Smooth muscle cell (in vitro differentiated cells): ENCODE results near the gene ZNF385A. TPM values are rescaled to one million over a fixed set of nuclear protein-coding genes. Genes with fewer than 3 reads are reported as not detected.

Experiments
- DNase-seq: peaks from one replicate; lab custom pipeline; 2025; ENCODE audit not compliant: unreplicated experiment; lab: John Stamatoyannopoulos, UW
- H2AFZ ChIP-seq: fragments of 200-600 bp; sonication (generic); 2 replicates; pipeline ENCODE4 v1.6.0; 2016; ENCODE audit warnings: antibody characterized with exemption, low read depth, mild to moderate bottlenecking
- H3F3A ChIP-seq: fragments of 200-600 bp; sonication (generic); 2 replicates; pipeline ENCODE4 v1.6.0; 2017; ENCODE audit warnings: antibody characterized with exemption, low read depth
- H3K27ac ChIP-seq: fragments of 200-600 bp; sonication (generic); 2 replicates; pipeline ENCODE4 v1.5.1; 2016; ENCODE audit warnings: low read depth, mild to moderate bottlenecking
- H3K27me3 ChIP-seq: fragments of 200-600 bp; sonication (generic); 2 replicates; pipeline ENCODE4 v1.6.1; 2016; ENCODE audit warnings: low read depth, mild to moderate bottlenecking
- H3K36me3 ChIP-seq: fragments of 200-600 bp; sonication (generic); 2 replicates; pipeline ENCODE4 v1.5.1; 2016; ENCODE audit warnings: low read depth
- H3K4me1 ChIP-seq: fragments of 200-600 bp; sonication (generic); 2 replicates; pipeline ENCODE4 v1.5.1; 2016; ENCODE audit warnings: low read depth
- H3K4me2 ChIP-seq: fragments of 200-600 bp; sonication (generic); 2 replicates; pipeline ENCODE4 v1.6.0; 2016; ENCODE audit warnings: mild to moderate bottlenecking
- H3K4me3 ChIP-seq: fragments of 200-600 bp; sonication (generic); 2 replicates; pipeline ENCODE4 v1.5.1; 2016; ENCODE audit warnings: mild to moderate bottlenecking
- H3K79me2 ChIP-seq: fragments of 200-600 bp; sonication (generic); 2 replicates; pipeline ENCODE4 v1.6.0; 2016; ENCODE audit warnings: low read depth, mild to moderate bottlenecking
- H3K9ac ChIP-seq: fragments of 200-600 bp; sonication (generic); 2 replicates; pipeline ENCODE4 v1.6.0; 2016; ENCODE audit warnings: low read depth
- H3K9me3 ChIP-seq: fragments of 200-600 bp; sonication (generic); replicated peaks from 2 replicates; pipeline ENCODE4 v1.5.1; 2016; ENCODE audit warnings: low read depth
- H4K20me1 ChIP-seq: fragments of 200-600 bp; sonication (generic); 2 replicates; pipeline ENCODE4 v1.6.0; 2016; ENCODE audit warnings: low read depth
- WGBS: methylation state at CpG from one replicate; pipeline ENCODE4 v1.1.7; 2016; ENCODE audit warnings: low lambda C conversion rate; 5-methylcytosine and 5-hydroxymethylcytosine counted together
- polyA plus RNA-seq: library from polyadenylated mRNA; unstranded; fragments of >200 nt; fragmentation: Nextera tagmentation; extraction: Ambion mirVana; gene quantifications from 2 replicates; pipeline ENCODE4 v1.2.1, GENCODE V29; 2016
- total RNA-seq: library from RNA; depleted of rRNA; stranded (reverse); fragments of >200 nt; gene quantifications from 2 replicates; pipeline ENCODE4 v1.2.3, GENCODE V29; 2014
- TF ChIP-seq, protein P1 (sequence below): fragments of 200-600 bp; sonication (generic); IDR thresholded peaks from 2 replicates; pipeline ENCODE4 v1.5.1; 2017; ENCODE audit warnings: borderline replicate concordance, mild to moderate bottlenecking, antibody characterized with exemption; ENCODE audit not compliant: insufficient read depth, poor library complexity, severe bottlenecking

Gene ZNF385A
- total and polyA plus RNA-seq, 2 experiments from 2014 or later = 6.5 to 20.2 TPM

DNA sequence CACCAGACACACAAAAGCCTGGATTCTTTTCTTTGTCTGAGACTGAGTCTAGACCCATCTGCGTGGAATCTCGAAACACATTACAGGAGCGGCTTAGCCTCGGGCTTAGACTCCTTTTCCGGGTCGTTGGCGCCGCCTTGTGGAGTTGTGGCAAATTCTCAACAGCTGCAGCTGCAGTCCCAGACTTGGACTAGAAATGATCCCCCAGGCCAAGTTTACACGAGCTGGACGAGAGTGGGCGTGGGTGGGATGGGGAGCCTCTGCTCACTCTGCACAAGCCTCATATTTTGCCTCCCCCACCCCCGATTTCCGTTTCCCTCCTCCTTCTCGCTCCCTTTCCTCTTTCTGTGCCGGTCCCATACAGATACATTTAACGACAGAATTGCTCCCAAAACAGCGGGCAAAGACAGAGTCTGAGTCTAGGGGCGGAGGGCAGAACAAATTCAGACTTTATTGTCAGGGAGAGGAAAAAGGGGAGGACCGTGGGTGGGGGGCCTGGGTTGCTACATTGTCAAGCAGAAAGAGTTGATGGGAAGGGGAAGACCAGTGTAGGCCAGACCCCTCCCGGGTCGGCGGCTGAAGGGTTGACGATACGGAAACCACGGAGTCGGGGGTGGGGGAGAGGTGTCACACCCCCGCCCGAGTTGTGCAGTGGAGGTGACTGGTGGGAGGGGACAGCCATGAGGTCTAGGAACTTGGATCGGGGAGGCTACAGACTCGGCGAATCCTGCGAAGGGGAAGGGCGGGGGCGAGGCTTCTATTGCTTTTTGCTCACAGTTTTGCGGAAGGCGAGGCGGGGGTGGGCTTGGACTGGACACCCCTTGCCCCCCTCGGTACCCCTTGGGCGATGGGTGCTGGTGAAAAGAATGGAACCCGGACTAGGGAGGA is 15.6 kb downstream of the ZNF385A start:
- WGBS = 13% methylated on average over 36 of the region's 40 CpGs
- H3K4me3 ChIP-seq = peak overlapping the region; percentile 49
- no peaks in the 10 kb centered on the region for H4K20me1 ChIP-seq
- no peaks in the 10 kb centered on the region for H3K79me2 ChIP-seq
- no peaks in the 10 kb centered on the region for H3K27me3 ChIP-seq
- no peak overlapping the region for H2AFZ ChIP-seq
- peaks cover 11% of the 10 kb centered on the region for H3F3A ChIP-seq
- H3K27ac ChIP-seq = no peak overlapping the region
- peaks cover 8% of the 10 kb centered on the region for H3K4me1 ChIP-seq
- DNase-seq = peak; percentile 62
- no peaks in the 10 kb centered on the region for H3K36me3 ChIP-seq
- H3K9me3 ChIP-seq = no peaks in the 10 kb centered on the region
- no peak overlapping the region for H3K9ac ChIP-seq
- peak overlapping the region; percentile 95 for H3K4me2 ChIP-seq
- TF ChIP-seq, protein P1, sequence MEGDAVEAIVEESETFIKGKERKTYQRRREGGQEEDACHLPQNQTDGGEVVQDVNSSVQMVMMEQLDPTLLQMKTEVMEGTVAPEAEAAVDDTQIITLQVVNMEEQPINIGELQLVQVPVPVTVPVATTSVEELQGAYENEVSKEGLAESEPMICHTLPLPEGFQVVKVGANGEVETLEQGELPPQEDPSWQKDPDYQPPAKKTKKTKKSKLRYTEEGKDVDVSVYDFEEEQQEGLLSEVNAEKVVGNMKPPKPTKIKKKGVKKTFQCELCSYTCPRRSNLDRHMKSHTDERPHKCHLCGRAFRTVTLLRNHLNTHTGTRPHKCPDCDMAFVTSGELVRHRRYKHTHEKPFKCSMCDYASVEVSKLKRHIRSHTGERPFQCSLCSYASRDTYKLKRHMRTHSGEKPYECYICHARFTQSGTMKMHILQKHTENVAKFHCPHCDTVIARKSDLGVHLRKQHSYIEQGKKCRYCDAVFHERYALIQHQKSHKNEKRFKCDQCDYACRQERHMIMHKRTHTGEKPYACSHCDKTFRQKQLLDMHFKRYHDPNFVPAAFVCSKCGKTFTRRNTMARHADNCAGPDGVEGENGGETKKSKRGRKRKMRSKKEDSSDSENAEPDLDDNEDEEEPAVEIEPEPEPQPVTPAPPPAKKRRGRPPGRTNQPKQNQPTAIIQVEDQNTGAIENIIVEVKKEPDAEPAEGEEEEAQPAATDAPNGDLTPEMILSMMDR = peak; percentile 83

DNA sequence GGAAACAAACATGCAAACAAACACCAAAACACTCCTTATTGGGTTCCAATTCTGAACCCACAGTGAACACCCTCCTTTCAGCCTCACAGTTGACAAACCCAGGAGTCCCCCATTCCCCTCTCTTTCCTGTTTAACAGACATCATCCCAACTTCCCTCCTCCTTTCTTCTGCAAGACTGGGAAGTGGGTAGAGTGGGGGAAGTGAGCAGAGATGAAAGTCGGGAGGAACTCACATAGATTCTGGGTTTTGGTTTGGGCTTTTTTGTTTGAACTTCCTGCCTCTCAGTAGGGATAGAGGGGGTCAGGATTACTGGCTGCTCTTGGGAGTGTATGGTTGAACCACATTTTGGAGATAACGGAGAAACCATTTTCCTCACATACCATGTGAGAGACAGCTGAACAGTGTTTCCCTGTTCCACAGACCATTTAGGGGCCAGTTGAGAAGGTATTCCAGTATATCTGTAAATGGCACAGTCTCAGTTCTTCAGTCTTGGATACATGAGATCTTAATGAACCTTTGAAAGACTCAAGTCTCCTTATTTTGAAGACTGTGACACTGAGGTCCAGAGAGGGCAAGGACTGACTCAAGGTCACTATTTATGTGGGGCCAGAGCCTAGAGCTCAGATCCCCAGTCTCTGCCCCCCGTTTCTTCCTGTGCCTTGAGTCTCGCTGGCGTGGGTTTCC is 16.4 kb downstream of the ZNF385A start:
- H3K4me1 ChIP-seq = peaks cover 8% of the 10 kb centered on the region
- no peak overlapping the region for H2AFZ ChIP-seq
- no peaks in the 10 kb centered on the region for H4K20me1 ChIP-seq
- H3K4me2 ChIP-seq = peak overlapping the region; percentile 95
- H3K79me2 ChIP-seq = no peaks in the 10 kb centered on the region
- no peaks in the 10 kb centered on the region for H3K9me3 ChIP-seq
- H3F3A ChIP-seq = peaks cover 6% of the 10 kb centered on the region
- no peaks in the 10 kb centered on the region for H3K27me3 ChIP-seq
- H3K36me3 ChIP-seq = no peaks in the 10 kb centered on the region
- no peak overlapping the region for H3K27ac ChIP-seq
- TF ChIP-seq, protein P1 = no peak
- no peak overlapping the region for H3K4me3 ChIP-seq
- DNase-seq = no peak
- H3K9ac ChIP-seq = no peak overlapping the region
- WGBS = 24% methylated on average over 5 of the region's 5 CpGs

DNA sequence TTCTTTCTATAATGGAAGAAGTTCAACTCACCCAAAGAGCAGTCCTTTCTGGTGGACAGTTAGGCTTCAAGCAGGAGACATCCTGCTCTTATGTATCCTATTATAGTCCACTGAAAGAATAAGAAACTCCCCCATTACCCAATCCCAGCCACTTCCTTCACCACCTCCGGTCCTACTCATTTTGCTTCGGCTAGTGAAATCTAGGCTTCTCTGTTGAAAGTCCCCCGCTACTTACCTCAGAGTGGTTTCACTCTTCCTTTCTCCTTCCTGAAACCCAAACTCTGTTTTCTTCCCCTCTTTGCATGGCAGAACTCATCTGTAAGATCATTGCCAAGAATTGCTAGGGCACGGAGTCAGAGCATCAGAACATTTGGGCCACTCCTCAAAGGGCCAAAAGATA is 20.1 kb downstream of the ZNF385A start, which contains the start of gene GPR84:
Gene GPR84, minus strand, starts transcription at position 74 of the 400 bp plus-strand sequence. CDS start 635 bp downstream, outside the sequence.
- no peak within 1 kb of the TSS for H2AFZ ChIP-seq
- DNase-seq = no peak
- H3K27me3 ChIP-seq = no peaks in the 10 kb centered on the region
- H3K27ac ChIP-seq = no peak within 1 kb of the TSS
- H3K79me2 ChIP-seq = no peaks in the 10 kb centered on the region
- H3K4me3 ChIP-seq = no peak within 1 kb of the TSS
- no peaks in the 10 kb centered on the region for H3K9me3 ChIP-seq
- 91% methylated on average over 4 of the region's 4 CpGs for WGBS
- peaks cover 5% of the 10 kb centered on the region for H3F3A ChIP-seq
- H4K20me1 ChIP-seq = no peaks in the 10 kb centered on the region
- peaks cover 16% of the 10 kb centered on the region for H3K4me1 ChIP-seq
- TF ChIP-seq, protein P1 = no peak
- H3K36me3 ChIP-seq = no peaks in the 10 kb centered on the region
- no peak within 1 kb of the TSS for H3K9ac ChIP-seq
- no peak within 1 kb of the TSS for H3K4me2 ChIP-seq
